Colonic mucosa (tissue), 4 donors: ENCODE data around the gene TUBB. TPM values are rescaled to one million over a fixed set of nuclear protein-coding genes. Genes with fewer than 3 reads are reported as not detected.

Source experiments
- DNase-seq: peaks from one replicate; pipeline ENCODE4 v3.0.0-alpha.2; 2020
- H3K27ac ChIP-seq: fragments of 200-600 bp; one replicate; pipeline ENCODE4 v1.8.0; 2021
- H3K27me3 ChIP-seq: fragments of 200-600 bp; one replicate; pipeline ENCODE4 v1.8.0; 2021
- H3K36me3 ChIP-seq: fragments of 200-600 bp; one replicate; pipeline ENCODE4 v1.8.0; 2021
- H3K4me1 ChIP-seq: fragments of 200-600 bp; one replicate; pipeline ENCODE4 v1.8.0; 2021; ENCODE audit warnings: mild to moderate bottlenecking
- H3K4me3 ChIP-seq: fragments of 200-600 bp; one replicate; pipeline ENCODE4 v1.8.0; 2021
- H3K9ac ChIP-seq, 2 donors: one replicate each; pipeline ENCODE4 v1.7.0; 2013; ENCODE audit warnings: control low read depth in 2 of 2, low read depth in 2 of 2, low read length in 2 of 2
- H3K9me3 ChIP-seq: fragments of 200-600 bp; one replicate; pipeline ENCODE4 v1.8.0; 2021
- intact Hi-C: fragments of 100-400 bp; cut with DNase I; formaldehyde crosslinking; loops from one replicate; pipeline ENCODE4 v1.14.1; 2022
- total RNA-seq, 2 donors: library from RNA; stranded (reverse); fragmentation: NEBNext Ultra II Directional in 1 of 2; extraction: Animal tissue kit (Norgen Biotek cat#: 25700) in 1 of 2; gene quantifications; one replicate each; pipeline ENCODE4 v1.2.1, GENCODE V29; 2021
- TF ChIP-seq, protein P1 (sequence below): fragments of 200-600 bp; IDR thresholded peaks from one replicate; pipeline ENCODE4 v1.8.0; 2022; ENCODE audit warnings: antibody characterized with exemption, mild to moderate bottlenecking
- donor health status: healthy.
- donor health status: DM: no; HTN: no; CAD: no.
- donor health status: DM: no; HTN: no; CAD: no.

TUBB gene
- total RNA-seq, 2 donors from 2014 or later = 213 to 605 TPM

GRCh38 chr6:30767158-30767943 is 47.2 kb downstream of the TUBB start:
- Histone ChIP-seq H3K4me3 (no peak overlapping the region), H3K9me3 (no peaks in the 10 kb centered on the region), H3K27ac (no peak overlapping the region), H3K36me3 (no peaks in the 10 kb centered on the region), H3K27me3 (no peaks in the 10 kb centered on the region), H3K4me1 (no peaks in the 10 kb centered on the region), H3K9ac (no peak overlapping the region)
- TF ChIP-seq, protein P1, sequence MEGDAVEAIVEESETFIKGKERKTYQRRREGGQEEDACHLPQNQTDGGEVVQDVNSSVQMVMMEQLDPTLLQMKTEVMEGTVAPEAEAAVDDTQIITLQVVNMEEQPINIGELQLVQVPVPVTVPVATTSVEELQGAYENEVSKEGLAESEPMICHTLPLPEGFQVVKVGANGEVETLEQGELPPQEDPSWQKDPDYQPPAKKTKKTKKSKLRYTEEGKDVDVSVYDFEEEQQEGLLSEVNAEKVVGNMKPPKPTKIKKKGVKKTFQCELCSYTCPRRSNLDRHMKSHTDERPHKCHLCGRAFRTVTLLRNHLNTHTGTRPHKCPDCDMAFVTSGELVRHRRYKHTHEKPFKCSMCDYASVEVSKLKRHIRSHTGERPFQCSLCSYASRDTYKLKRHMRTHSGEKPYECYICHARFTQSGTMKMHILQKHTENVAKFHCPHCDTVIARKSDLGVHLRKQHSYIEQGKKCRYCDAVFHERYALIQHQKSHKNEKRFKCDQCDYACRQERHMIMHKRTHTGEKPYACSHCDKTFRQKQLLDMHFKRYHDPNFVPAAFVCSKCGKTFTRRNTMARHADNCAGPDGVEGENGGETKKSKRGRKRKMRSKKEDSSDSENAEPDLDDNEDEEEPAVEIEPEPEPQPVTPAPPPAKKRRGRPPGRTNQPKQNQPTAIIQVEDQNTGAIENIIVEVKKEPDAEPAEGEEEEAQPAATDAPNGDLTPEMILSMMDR = no peak
- intact Hi-C loops = no loop called here
- no peak for DNase-seq

- no peak overlapping the region for H3K27ac ChIP-seq
- TF ChIP-seq, protein P1 = no peak
- no peak overlapping the region for H3K9ac ChIP-seq
- no peaks in the 10 kb centered on the region for H3K27me3 ChIP-seq
- no peaks in the 10 kb centered on the region for H3K4me1 ChIP-seq
- no peak for DNase-seq
- no peak overlapping the region for H3K4me3 ChIP-seq
- H3K36me3 ChIP-seq = no peaks in the 10 kb centered on the region
- no peaks in the 10 kb centered on the region for H3K9me3 ChIP-seq
- intact Hi-C loops = no loop called here
Measured at GRCh38 chr6:30767944-30768301, 47.8 kb downstream of the TUBB start.

DNA sequence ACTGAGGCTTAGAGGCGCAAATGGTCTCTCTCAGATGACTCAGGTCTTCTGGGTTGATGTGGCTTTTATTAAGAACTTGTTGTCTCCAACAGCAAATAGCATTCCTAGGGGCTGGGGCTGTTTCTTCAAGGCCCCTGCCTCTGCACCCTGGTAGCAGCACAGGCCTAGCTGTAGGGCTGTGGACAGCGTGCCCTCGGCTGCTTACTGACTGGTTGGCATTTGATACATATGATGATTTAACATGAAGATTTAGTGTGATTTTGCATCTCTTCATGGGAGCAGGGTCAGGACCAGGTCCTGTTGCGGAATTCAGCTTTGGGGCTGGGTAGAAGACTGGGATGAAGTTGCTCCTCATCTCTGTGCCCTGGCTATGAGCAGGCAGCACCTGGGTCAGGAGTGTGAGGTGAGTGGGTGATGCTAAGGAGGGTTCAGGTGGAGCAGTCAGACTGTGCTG is 48.5 kb downstream of the TUBB start:
- H3K27me3 ChIP-seq = no peaks in the 10 kb centered on the region
- H3K9ac ChIP-seq = no peak overlapping the region
- TF ChIP-seq, protein P1 = no peak
- no peak overlapping the region for H3K4me3 ChIP-seq
- intact Hi-C loops = no loop called here
- DNase-seq = no peak
- no peaks in the 10 kb centered on the region for H3K4me1 ChIP-seq
- H3K36me3 ChIP-seq = no peaks in the 10 kb centered on the region
- no peaks in the 10 kb centered on the region for H3K9me3 ChIP-seq
- H3K27ac ChIP-seq = no peak overlapping the region

GRCh38 chr6:30769088-30769852 is 49.1 kb downstream of the TUBB start:
- no peak overlapping the region for H3K4me3 ChIP-seq
- intact Hi-C loops = no loop called here
- H3K9me3 ChIP-seq = no peaks in the 10 kb centered on the region
- H3K4me1 ChIP-seq = no peaks in the 10 kb centered on the region
- no peaks in the 10 kb centered on the region for H3K36me3 ChIP-seq
- H3K9ac ChIP-seq = peak overlapping the region in 1 of 2 donors; percentile 28
- TF ChIP-seq, protein P1 = no peak
- peak overlapping the region; percentile 39 for H3K27ac ChIP-seq
- DNase-seq = no peak
- no peaks in the 10 kb centered on the region for H3K27me3 ChIP-seq

- no peak overlapping the region for H3K9ac ChIP-seq
- no peaks in the 10 kb centered on the region for H3K9me3 ChIP-seq
- no peaks in the 10 kb centered on the region for H3K27me3 ChIP-seq
- DNase-seq = no peak
- H3K27ac ChIP-seq = peak overlapping the region; percentile 22
- intact Hi-C loops = no loop called here
- TF ChIP-seq, protein P1 = no peak
- no peak overlapping the region for H3K4me3 ChIP-seq
- H3K4me1 ChIP-seq = no peaks in the 10 kb centered on the region
- no peaks in the 10 kb centered on the region for H3K36me3 ChIP-seq
Measured at GRCh38 chr6:30769853-30770524, 49.8 kb downstream of the TUBB start.
